Endothelial cell of umbilical vein (primary cell): ENCODE measurements around the gene RYR2. TPM values are rescaled to one million over a fixed set of nuclear protein-coding genes. Genes with fewer than 3 reads are reported as not detected.

ENCODE experiments used
- BruUV-seq: library from RNA; stranded (reverse); fragments of 400-500 nt; replicated peaks from 2 replicates; lab custom pipeline; 2021; lab: Mats Ljungman, UMichigan
- CTCF ChIA-PET: fragments of 300-600, 350-600 bp; sonication (Branson Sonifier 250); formaldehyde crosslinking; loops from one replicate; lab custom pipeline; 2021; ENCODE audit warnings: antibody characterized with exemption, inconsistent platforms; lab: Charles Lee
- POLR2A ChIA-PET: fragments of 300-600, 350-600 bp; sonication (Branson Sonifier 250); formaldehyde crosslinking; loops from one replicate; lab custom pipeline; 2021; ENCODE audit warnings: antibody characterized with exemption, inconsistent platforms; lab: Charles Lee
- DNase-seq: peaks from one replicate; pipeline ENCODE4 v3.0.0-alpha.2; 2011; ENCODE audit warnings: low read depth, low spot score
- FAIRE-seq: peaks from 2 replicates; lab custom pipeline; 2011; peaks lifted over from hg19 to GRCh38; lab: Jason Lieb, UNC
- H2AFZ ChIP-seq: 2 replicates; pipeline ENCODE4 v1.6.0; 2012; ENCODE audit warnings: low read depth, low read length, control low read depth, inconsistent platforms
- H3K27ac ChIP-seq: 2 replicates; pipeline ENCODE4 v1.5.1; 2011; ENCODE audit warnings: low read depth, mild to moderate bottlenecking, control low read depth, low read length, moderate library complexity; ENCODE audit not compliant: insufficient read depth
- H3K27me3 ChIP-seq, 2 experiments: 2 replicates each; pipeline versions ENCODE4 v1.6.0 to v1.6.1; 2011; ENCODE audit warnings: low read length in 2 of 2, mixed read lengths in 1 of 2; ENCODE audit not compliant: control insufficient read depth in 2 of 2, insufficient read depth in 2 of 2
- H3K36me3 ChIP-seq, 2 experiments: 2 replicates in 1 of 2; 3 replicates in 1 of 2; pipeline ENCODE4 v1.5.1; 2011; ENCODE audit warnings: low read length in 2 of 2, mild to moderate bottlenecking in 1 of 2, moderate library complexity in 1 of 2; ENCODE audit not compliant: control insufficient read depth in 2 of 2, insufficient read depth in 2 of 2; ENCODE audit errors: extremely low read depth in 1 of 2
- H3K4me1 ChIP-seq: 3 replicates; pipeline ENCODE4 v1.5.1; 2011; ENCODE audit warnings: mild to moderate bottlenecking, low read length; ENCODE audit not compliant: control insufficient read depth, insufficient read depth; ENCODE audit errors: extremely low read depth
- H3K4me2 ChIP-seq: 2 replicates; pipeline ENCODE4 v1.6.1; 2011; ENCODE audit warnings: low read length, control low read depth, mixed read lengths; ENCODE audit not compliant: insufficient read depth
- H3K4me3 ChIP-seq, 3 experiments: fragments of 200-600 bp in 1 of 3; sonication (generic), shearing (Covaris generic) in 1 of 3; replicated peaks in 1 of 3; 2 replicates each; pipeline ENCODE4 v1.5.1; 2011 to 2016; ENCODE audit warnings: control low read depth in 3 of 3, low read length in 3 of 3, mild to moderate bottlenecking in 2 of 3, inconsistent platforms in 1 of 3, low read depth in 1 of 3, moderate library complexity in 1 of 3; ENCODE audit not compliant: insufficient read depth in 1 of 3
- H3K79me2 ChIP-seq: 2 replicates; pipeline ENCODE4 v1.6.0; 2012; ENCODE audit warnings: low read length, inconsistent platforms; ENCODE audit not compliant: control insufficient read depth, insufficient read depth
- H3K9ac ChIP-seq: replicated peaks from 2 replicates; pipeline ENCODE3; 2011; ENCODE audit warnings: low read length, control low read depth; ENCODE audit not compliant: insufficient read depth; ENCODE audit errors: extremely low read depth
- H3K9me1 ChIP-seq: replicated peaks from 3 replicates; pipeline ENCODE4 v1.6.0; 2011; ENCODE audit warnings: mild to moderate bottlenecking, low read length; ENCODE audit not compliant: control insufficient read depth, insufficient read depth; ENCODE audit errors: extremely low read depth
- H3K9me3 ChIP-seq: replicated peaks from 2 replicates; pipeline ENCODE4 v1.5.1; 2012; ENCODE audit warnings: low read length, inconsistent platforms; ENCODE audit not compliant: control insufficient read depth, insufficient read depth
- H4K20me1 ChIP-seq: replicated peaks from 2 replicates; pipeline ENCODE3; 2011; ENCODE audit warnings: mild to moderate bottlenecking, low read length; ENCODE audit not compliant: control insufficient read depth, insufficient read depth; ENCODE audit errors: extremely low read depth
- CTCF ChIP-seq, 2 donors: IDR thresholded peaks; 1 replicate in 1 of 2; 2 replicates in 1 of 2; pipeline ENCODE4 v1.5.1; 2011; ENCODE audit warnings: low read length in 2 of 2, mild to moderate bottlenecking in 2 of 2, moderate library complexity in 2 of 2, control low read depth in 1 of 2, inconsistent platforms in 1 of 2, low read depth in 1 of 2; ENCODE audit not compliant: insufficient read depth in 1 of 2; ENCODE audit errors: extremely low read depth in 1 of 2
- EZH2 ChIP-seq: IDR thresholded peaks from 2 replicates; pipeline ENCODE4 v1.6.1; 2012; ENCODE audit warnings: borderline replicate concordance, low read depth, mild to moderate bottlenecking, moderate library complexity, low read length, inconsistent platforms; ENCODE audit not compliant: severe bottlenecking
- FOS ChIP-seq: IDR thresholded peaks from 2 replicates; pipeline ENCODE4 v1.6.1; 2011; ENCODE audit warnings: mild to moderate bottlenecking, low read length, moderate library complexity, borderline replicate concordance; ENCODE audit not compliant: insufficient read depth
- GATA2 ChIP-seq: IDR thresholded peaks from 2 replicates; pipeline ENCODE4 v1.7.0; 2011; ENCODE audit warnings: low read depth, mild to moderate bottlenecking, moderate library complexity, mixed read lengths, low read length; ENCODE audit not compliant: insufficient read length, insufficient read depth
- JUN ChIP-seq: IDR thresholded peaks from 2 replicates; pipeline ENCODE4 v1.6.1; 2011; ENCODE audit warnings: borderline replicate concordance, low read depth; ENCODE audit not compliant: insufficient read length, insufficient read depth
- MAX ChIP-seq: IDR thresholded peaks from 2 replicates; pipeline ENCODE4 v1.6.1; 2011; ENCODE audit not compliant: insufficient read depth, insufficient read length
- MYC ChIP-seq: IDR thresholded peaks from one replicate; pipeline ENCODE4 v1.6.1; 2011; ENCODE audit warnings: mild to moderate bottlenecking, low read depth, low read length
- POLR2A ChIP-seq: IDR thresholded peaks from 2 replicates; pipeline ENCODE4 v1.6.1; 2012; ENCODE audit warnings: low read depth, mild to moderate bottlenecking, control low read depth, low read length
- POLR2AphosphoS5 ChIP-seq: IDR thresholded peaks from 2 replicates; pipeline ENCODE4 v1.6.1; 2012; ENCODE audit warnings: low read depth, mild to moderate bottlenecking, control low read depth, low read length, moderate library complexity; ENCODE audit not compliant: insufficient read depth
- dilution Hi-C: fragments of 300-500 bp; cut with MboI; formaldehyde crosslinking; loops from one replicate; pipeline ENCODE4 v1.15.0; 2019; ENCODE audit warnings: low sequenced_read_pairs; ENCODE audit not compliant: extremely low pct_ligation_motif_present
- intact Hi-C: fragments of 100-400 bp; cut with micrococcal nuclease; formaldehyde crosslinking; loops from one replicate; pipeline ENCODE4 v1.10.0; 2022
- polyA plus RNA-seq, 4 experiments: library from polyadenylated mRNA; depleted of rRNA in 3 of 4; stranded (reverse) in 3 of 4; unstranded in 1 of 4; fragments of >200 nt; gene quantifications; 2 replicates each; pipeline versions ENCODE4 v1.2.1 to v1.2.3, GENCODE V29; 2011 to 2012; ENCODE audit warnings: missing spikeins in 1 of 4
- total RNA-seq: library from RNA; stranded (reverse); gene quantifications from 2 replicates; pipeline ENCODE4 v1.2.3, GENCODE V29; 2021

Gene RYR2
- total and polyA plus RNA-seq, 2 donors (not counting 3 experiments of a cell fraction or from before 2014, with no cell fraction given): not detected

DNA sequence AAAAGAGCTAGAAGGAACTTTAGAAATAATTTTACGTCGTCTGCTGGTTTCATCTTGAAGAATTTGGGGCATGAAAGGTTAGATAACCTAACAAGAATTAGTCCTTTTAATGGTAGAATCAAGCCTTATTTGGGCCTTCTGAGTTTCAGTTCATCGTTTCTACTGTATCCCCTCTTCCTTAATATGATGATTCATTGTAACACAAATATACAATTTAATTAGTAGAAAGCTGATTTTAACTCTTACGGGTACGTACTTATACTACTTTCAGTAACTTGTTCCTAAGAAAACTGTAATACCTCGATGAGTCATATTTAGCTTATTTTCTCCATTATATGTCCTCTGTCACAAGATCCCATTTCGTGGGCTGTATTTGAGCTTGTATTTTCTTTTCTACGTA is 264.7 kb downstream of the RYR2 start:
- dilution Hi-C loops: no loop called here

GRCh38 chr1:237309595-237310118 is 267.7 kb downstream of the RYR2 start:
- no peaks in the 10 kb centered on the region for H3K9me1 ChIP-seq
- no peaks in the 10 kb centered on the region for H4K20me1 ChIP-seq
- POLR2A ChIA-PET: no interaction called here
- no peak overlapping the region for H3K4me3 ChIP-seq
- no peaks in the 10 kb centered on the region for H3K36me3 ChIP-seq
- no peak overlapping the region for H3K9ac ChIP-seq
- H3K4me1 ChIP-seq: no peaks in the 10 kb centered on the region
- H3K27me3 ChIP-seq: no peaks in the 10 kb centered on the region
- H3K79me2 ChIP-seq: no peaks in the 10 kb centered on the region
- H3K9me3 ChIP-seq: no peaks in the 10 kb centered on the region
- no peak overlapping the region for H2AFZ ChIP-seq
- BruUV-seq: no TSS peak
- no peak overlapping the region for H3K4me2 ChIP-seq
- no peak for DNase-seq
- dilution Hi-C loops: no loop called here
- no peak overlapping the region for H3K27ac ChIP-seq
- FAIRE-seq: no peak
- TF ChIP-seq MAX (no peak), MYC (no peak), EZH2 (no peak), FOS (no peak), POLR2AphosphoS5 (no peak), POLR2A (no peak), GATA2 (no peak), JUN (no peak), CTCF (IDR thresholded peaks at IDR 0.05; ENCODE audit: extremely low read depth in 1 of 2, insufficient read depth in 1 of 2, low read depth in 1 of 2, low read length in 2 of 2) (no peak)
- intact Hi-C loops: no loop called here
- CTCF ChIA-PET: no interaction called here

More for the DNA sequence above, 264.7 kb downstream of the RYR2 start:
- no peak overlapping the region for H3K4me3 ChIP-seq
- intact Hi-C loops: no loop called here
- H3K27me3 ChIP-seq: no peaks in the 10 kb centered on the region
- no peaks in the 10 kb centered on the region for H3K36me3 ChIP-seq
- no peaks in the 10 kb centered on the region for H3K79me2 ChIP-seq
- CTCF ChIA-PET: no interaction called here
- H3K4me2 ChIP-seq: no peak overlapping the region
- H3K9ac ChIP-seq: no peak overlapping the region
- POLR2A ChIA-PET: no interaction called here
- FAIRE-seq: no peak
- DNase-seq: no peak
- no TSS peak for BruUV-seq
- TF ChIP-seq CTCF (IDR thresholded peaks at IDR 0.05; ENCODE audit: extremely low read depth in 1 of 2, insufficient read depth in 1 of 2, low read depth in 1 of 2, low read length in 2 of 2) (no peak), POLR2AphosphoS5 (no peak)
- no peaks in the 10 kb centered on the region for H3K4me1 ChIP-seq
- no peak overlapping the region for H2AFZ ChIP-seq
- no peaks in the 10 kb centered on the region for H4K20me1 ChIP-seq
- no peaks in the 10 kb centered on the region for H3K9me3 ChIP-seq
- H3K9me1 ChIP-seq: no peaks in the 10 kb centered on the region
- H3K27ac ChIP-seq: no peak overlapping the region
